Ovary (tissue), 3 donors: ENCODE data around the gene STK24.

ENCODE experiments used
- EP300 ChIP-seq: sonication (generic); formaldehyde crosslinking; IDR thresholded peaks from one replicate; pipeline ENCODE4 v1.6.1; 2017; ENCODE audit warnings: antibody characterized with exemption
- POLR2A ChIP-seq: fragments of 450-650 bp; IDR thresholded peaks from one replicate; pipeline ENCODE4 v1.6.1; 2017; ENCODE audit warnings: antibody characterized with exemption, mild to moderate bottlenecking, moderate library complexity
- TF ChIP-seq, protein P1 (sequence below), 3 donors: fragments of 450-650 bp in 2 of 3; fragments of 200-600 bp in 1 of 3; IDR thresholded peaks; one replicate each; pipeline versions ENCODE4 v1.5.1 to v1.8.0; 2016 to 2022; ENCODE audit warnings: antibody characterized with exemption in 3 of 3, mild to moderate bottlenecking in 1 of 3
- donor health status: DM: no; HTN: no; CAD: no.

GRCh38 chr13:98452851-98453843 is 123.8 kb downstream of the STK24 start:
- TF ChIP-seq, protein P1, sequence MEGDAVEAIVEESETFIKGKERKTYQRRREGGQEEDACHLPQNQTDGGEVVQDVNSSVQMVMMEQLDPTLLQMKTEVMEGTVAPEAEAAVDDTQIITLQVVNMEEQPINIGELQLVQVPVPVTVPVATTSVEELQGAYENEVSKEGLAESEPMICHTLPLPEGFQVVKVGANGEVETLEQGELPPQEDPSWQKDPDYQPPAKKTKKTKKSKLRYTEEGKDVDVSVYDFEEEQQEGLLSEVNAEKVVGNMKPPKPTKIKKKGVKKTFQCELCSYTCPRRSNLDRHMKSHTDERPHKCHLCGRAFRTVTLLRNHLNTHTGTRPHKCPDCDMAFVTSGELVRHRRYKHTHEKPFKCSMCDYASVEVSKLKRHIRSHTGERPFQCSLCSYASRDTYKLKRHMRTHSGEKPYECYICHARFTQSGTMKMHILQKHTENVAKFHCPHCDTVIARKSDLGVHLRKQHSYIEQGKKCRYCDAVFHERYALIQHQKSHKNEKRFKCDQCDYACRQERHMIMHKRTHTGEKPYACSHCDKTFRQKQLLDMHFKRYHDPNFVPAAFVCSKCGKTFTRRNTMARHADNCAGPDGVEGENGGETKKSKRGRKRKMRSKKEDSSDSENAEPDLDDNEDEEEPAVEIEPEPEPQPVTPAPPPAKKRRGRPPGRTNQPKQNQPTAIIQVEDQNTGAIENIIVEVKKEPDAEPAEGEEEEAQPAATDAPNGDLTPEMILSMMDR (IDR thresholded peaks at IDR 0.05), result no peak
- TF ChIP-seq POLR2A, result no peak
- no peak for TF ChIP-seq EP300
